Measurements from ENCODE around the gene HPSE2. TPM values are rescaled to one million over a fixed set of nuclear protein-coding genes. Genes with fewer than 3 reads are reported as not detected.

HPSE2 gene
- total RNA-seq, 5 donors from 2014 or later (not counting 1 experiment from before 2014, with no cell fraction given): 0.13 to 0.23 (median 0.18) TPM; not detected in 1

- no peaks in the 10 kb centered on the region for H3K27me3 ChIP-seq (replicated peaks in 1 of 2; ENCODE audit: control insufficient read depth in 2 of 2, extremely low read depth in 1 of 2, insufficient read depth in 2 of 2, low read length in 1 of 2)
- H3K9me3 Mint-ChIP-seq: peaks cover 0 to 6% (median 0%) of the 10 kb centered on the region in 3 donors
- H3K27ac Mint-ChIP-seq: no peak overlapping the region
- WGBS (ENCODE audit: insufficient coverage): 94% methylated on average over 4 of the region's 5 CpGs
- ChIA-PET POLR2A (no interaction called here), CTCF (no interaction called here)
- no peaks in the 10 kb centered on the region for H3K36me3 ChIP-seq (ENCODE audit: control insufficient read depth in 2 of 2, extremely low read depth in 1 of 2, insufficient read depth in 1 of 2, low read length in 1 of 2)
- H3K4me3 ChIP-seq (ENCODE audit: control insufficient read depth in 1 of 2, extremely low read depth in 1 of 2, low read length in 1 of 2): no peak overlapping the region
- H3K27me3 Mint-ChIP-seq: peaks cover 4 to 8% of the 10 kb centered on the region in 2 donors
- H3K4me1 ChIP-seq (ENCODE audit: control insufficient read depth in 1 of 2, extremely low read depth in 1 of 2, insufficient read depth in 2 of 2, low read length in 2 of 2): peaks cover 0 to 4% of the 10 kb centered on the region in 2 experiments
- no peak overlapping the region for H3K4me3 Mint-ChIP-seq
- H3K36me3 Mint-ChIP-seq: no peaks in the 10 kb centered on the region
- no peak overlapping the region for H3K27ac ChIP-seq (ENCODE audit: low read length)
- DNase-seq (no peak), ATAC-seq (replicated peaks in 1 of 4) (no peak)
- H3K9me3 ChIP-seq: no peaks in the 10 kb centered on the region
- peaks cover 4 to 15% (median 14%) of the 10 kb centered on the region in 3 donors for H3K4me1 Mint-ChIP-seq
These were observed 754.2 kb downstream of the HPSE2 start for GRCh38 chr10:98481404-98481945.

GRCh38 chr10:98478430-98479222 lies 757.0 kb downstream of the HPSE2 start:
- Mint-ChIP-seq H3K27ac (no peak overlapping the region), H3K4me1 (peaks cover 9 to 22% (median 14%) of the 10 kb centered on the region in 3 donors)

GRCh38 chr10:98477861-98478260 lies 757.8 kb downstream of the HPSE2 start:
- CTCF ChIA-PET: interaction anchor here (0.6 to 1.5 kb wide), 2 partner anchors 11 to 149 kb away, joined by 3 to 4 read pairs; no protein-coding TSS in a partner anchor
- POLR2A ChIA-PET: no interaction called here
- Histone ChIP-seq H3K36me3 (ENCODE audit: control insufficient read depth in 2 of 2, extremely low read depth in 1 of 2, insufficient read depth in 1 of 2, low read length in 1 of 2) (no peaks in the 10 kb centered on the region), H3K9me3 (no peaks in the 10 kb centered on the region), H3K27me3 (replicated peaks in 1 of 2; ENCODE audit: control insufficient read depth in 2 of 2, extremely low read depth in 1 of 2, insufficient read depth in 2 of 2, low read length in 1 of 2) (no peaks in the 10 kb centered on the region), H3K27ac (ENCODE audit: low read length) (no peak overlapping the region), H3K4me1 (ENCODE audit: control insufficient read depth in 1 of 2, extremely low read depth in 1 of 2, insufficient read depth in 2 of 2, low read length in 2 of 2) (peaks cover 0 to 4% of the 10 kb centered on the region in 2 experiments), H3K4me3 (ENCODE audit: control insufficient read depth in 1 of 2, extremely low read depth in 1 of 2, low read length in 1 of 2) (no peak overlapping the region)
- Mint-ChIP-seq H3K36me3 (no peaks in the 10 kb centered on the region), H3K4me3 (no peak overlapping the region), H3K27me3 (no peaks in the 10 kb centered on the region), H3K9me3 (no peaks in the 10 kb centered on the region), H3K4me1 (peaks cover 9 to 22% (median 14%) of the 10 kb centered on the region in 3 donors), H3K27ac (no peak overlapping the region)
- ATAC-seq (replicated peaks in 1 of 4) (no peak), DNase-seq (no peak)

More at GRCh38 chr10:98478430-98479222, 757.0 kb downstream of the HPSE2 start:
- H3K9me3 Mint-ChIP-seq: peaks cover 0 to 4% (median 0%) of the 10 kb centered on the region in 3 donors
- no peak for DNase-seq
- Histone ChIP-seq H3K4me1 (ENCODE audit: control insufficient read depth in 1 of 2, extremely low read depth in 1 of 2, insufficient read depth in 2 of 2, low read length in 2 of 2) (peaks cover 0 to 4% of the 10 kb centered on the region in 2 experiments), H3K27me3 (replicated peaks in 1 of 2; ENCODE audit: control insufficient read depth in 2 of 2, extremely low read depth in 1 of 2, insufficient read depth in 2 of 2, low read length in 1 of 2) (no peaks in the 10 kb centered on the region), H3K4me3 (ENCODE audit: control insufficient read depth in 1 of 2, extremely low read depth in 1 of 2, low read length in 1 of 2) (no peak overlapping the region), H3K27ac (ENCODE audit: low read length) (no peak overlapping the region), H3K36me3 (ENCODE audit: control insufficient read depth in 2 of 2, extremely low read depth in 1 of 2, insufficient read depth in 1 of 2, low read length in 1 of 2) (no peaks in the 10 kb centered on the region), H3K9me3 (no peaks in the 10 kb centered on the region)
- H3K4me3 Mint-ChIP-seq: no peak overlapping the region
- CTCF ChIA-PET: interaction anchor here in 1 of 2 donors (1.5 kb wide), 1 partner anchor 12 kb away, joined by 4 read pairs; no protein-coding TSS in a partner anchor
- no peak for ATAC-seq (replicated peaks in 1 of 4)
- no peaks in the 10 kb centered on the region for H3K36me3 Mint-ChIP-seq
- H3K27me3 Mint-ChIP-seq: no peaks in the 10 kb centered on the region
- POLR2A ChIA-PET: no interaction called here
- 61% methylated on average over 4 of the region's 6 CpGs for WGBS (ENCODE audit: insufficient coverage)

- ChIA-PET CTCF (interaction anchor here in 1 of 2 donors (1.4 kb wide), 1 partner anchor 1141 kb away, joined by 3 read pairs; no protein-coding TSS in a partner anchor), POLR2A (no interaction called here)
- H3K27ac ChIP-seq (ENCODE audit: low read length): no peak overlapping the region
- no peaks in the 10 kb centered on the region for H3K9me3 Mint-ChIP-seq
- H3K36me3 ChIP-seq (ENCODE audit: control insufficient read depth in 2 of 2, extremely low read depth in 1 of 2, insufficient read depth in 1 of 2, low read length in 1 of 2): no peaks in the 10 kb centered on the region
- no peak overlapping the region for H3K4me3 Mint-ChIP-seq
- H3K9me3 ChIP-seq: no peaks in the 10 kb centered on the region
- no peak for DNase-seq
- H3K36me3 Mint-ChIP-seq: no peaks in the 10 kb centered on the region
- H3K4me1 Mint-ChIP-seq: peaks cover 5 to 15% (median 9%) of the 10 kb centered on the region in 3 donors
- peaks cover 0 to 6% of the 10 kb centered on the region in 2 donors for H3K27me3 Mint-ChIP-seq
- H3K27me3 ChIP-seq (replicated peaks in 1 of 2; ENCODE audit: control insufficient read depth in 2 of 2, extremely low read depth in 1 of 2, insufficient read depth in 2 of 2, low read length in 1 of 2): no peaks in the 10 kb centered on the region
- H3K27ac Mint-ChIP-seq: no peak overlapping the region
- H3K4me1 ChIP-seq (ENCODE audit: control insufficient read depth in 1 of 2, extremely low read depth in 1 of 2, insufficient read depth in 2 of 2, low read length in 2 of 2): no peaks in the 10 kb centered on the region
- no peak overlapping the region for H3K4me3 ChIP-seq (ENCODE audit: control insufficient read depth in 1 of 2, extremely low read depth in 1 of 2, low read length in 1 of 2)
- no peak for ATAC-seq (replicated peaks in 1 of 4)
These were observed 761.0 kb downstream of the HPSE2 start for GRCh38 chr10:98474628-98475027.

GRCh38 chr10:98472196-98472595 lies 763.5 kb downstream of the HPSE2 start:
- no peaks in the 10 kb centered on the region for H3K36me3 Mint-ChIP-seq
- H3K9me3 ChIP-seq: no peaks in the 10 kb centered on the region
- H3K4me3 ChIP-seq (ENCODE audit: control insufficient read depth in 1 of 2, extremely low read depth in 1 of 2, low read length in 1 of 2): no peak overlapping the region
- H3K27ac ChIP-seq (ENCODE audit: low read length): no peak overlapping the region
- ATAC-seq (replicated peaks in 1 of 4) (no peak), DNase-seq (no peak)
- no peaks in the 10 kb centered on the region for H3K9me3 Mint-ChIP-seq
- H3K4me1 ChIP-seq (ENCODE audit: control insufficient read depth in 1 of 2, extremely low read depth in 1 of 2, insufficient read depth in 2 of 2, low read length in 2 of 2): peaks cover 0 to 11% of the 10 kb centered on the region in 2 experiments
- no peak overlapping the region for H3K4me3 Mint-ChIP-seq
- H3K4me1 Mint-ChIP-seq: peaks cover 10 to 11% (median 11%) of the 10 kb centered on the region in 3 donors
- H3K27me3 ChIP-seq (replicated peaks in 1 of 2; ENCODE audit: control insufficient read depth in 2 of 2, extremely low read depth in 1 of 2, insufficient read depth in 2 of 2, low read length in 1 of 2): no peaks in the 10 kb centered on the region
- 36% methylated on average over 2 of the region's 4 CpGs for WGBS (ENCODE audit: insufficient coverage)
- H3K36me3 ChIP-seq (ENCODE audit: control insufficient read depth in 2 of 2, extremely low read depth in 1 of 2, insufficient read depth in 1 of 2, low read length in 1 of 2): no peaks in the 10 kb centered on the region
- ChIA-PET POLR2A (no interaction called here), CTCF (interaction anchor here (0.6 to 1.2 kb wide), 3 partner anchors 13 to 774 kb away, joined by 3 to 5 read pairs (median 3); no protein-coding TSS in a partner anchor)
- H3K27ac Mint-ChIP-seq: no peak overlapping the region
- peaks cover 0 to 6% of the 10 kb centered on the region in 2 donors for H3K27me3 Mint-ChIP-seq

- no peak overlapping the region for H3K27ac Mint-ChIP-seq
- H3K4me3 Mint-ChIP-seq: no peak overlapping the region
- no peak overlapping the region for H3K27ac ChIP-seq (ENCODE audit: low read length)
- no peak for ATAC-seq (replicated peaks in 1 of 4)
- H3K9me3 Mint-ChIP-seq: no peaks in the 10 kb centered on the region
- H3K27me3 ChIP-seq (replicated peaks in 1 of 2; ENCODE audit: control insufficient read depth in 2 of 2, extremely low read depth in 1 of 2, insufficient read depth in 2 of 2, low read length in 1 of 2): no peaks in the 10 kb centered on the region
- no peaks in the 10 kb centered on the region for H3K36me3 ChIP-seq (ENCODE audit: control insufficient read depth in 2 of 2, extremely low read depth in 1 of 2, insufficient read depth in 1 of 2, low read length in 1 of 2)
- no peaks in the 10 kb centered on the region for H3K9me3 ChIP-seq
- 70% methylated on average over 2 of the region's 5 CpGs for WGBS (ENCODE audit: insufficient coverage)
- no peaks in the 10 kb centered on the region for H3K36me3 Mint-ChIP-seq
- DNase-seq: no peak
- peaks cover 10 to 13% (median 12%) of the 10 kb centered on the region in 3 donors for H3K4me1 Mint-ChIP-seq
- no peak overlapping the region for H3K4me3 ChIP-seq (ENCODE audit: control insufficient read depth in 1 of 2, extremely low read depth in 1 of 2, low read length in 1 of 2)
- ChIA-PET POLR2A (no interaction called here), CTCF (no interaction called here)
- H3K27me3 Mint-ChIP-seq: peaks cover 0 to 6% of the 10 kb centered on the region in 2 donors
- peaks cover 0 to 11% of the 10 kb centered on the region in 2 experiments for H3K4me1 ChIP-seq (ENCODE audit: control insufficient read depth in 1 of 2, extremely low read depth in 1 of 2, insufficient read depth in 2 of 2, low read length in 2 of 2)
These were observed 764.8 kb downstream of the HPSE2 start for GRCh38 chr10:98470850-98471249.
